SJCRH30 (cell line): ENCODE data around the gene SLC9A5. TPM values are rescaled to one million over a fixed set of nuclear protein-coding genes. Genes with fewer than 3 reads are reported as not detected.

Source experiments
- DNase-seq, 2 experiments: peaks; one replicate each; pipeline ENCODE4 v3.0.0-alpha.2; 2015 to 2020
- H3K27ac ChIP-seq: fragments of 250-450 bp; sonication (Bioruptor Pico); 2 replicates; pipeline ENCODE4 v1.5.1; 2020; ENCODE audit warnings: mild to moderate bottlenecking, moderate library complexity
- H3K27me3 ChIP-seq: fragments of 250-450 bp; sonication (Bioruptor Pico); 2 replicates; pipeline ENCODE4 v1.5.1; 2020; ENCODE audit warnings: mild to moderate bottlenecking, moderate library complexity
- H3K36me3 ChIP-seq: fragments of 250-450 bp; sonication (Bioruptor Pico); 2 replicates; pipeline ENCODE4 v1.5.1; 2020; ENCODE audit warnings: mild to moderate bottlenecking, moderate library complexity
- H3K4me1 ChIP-seq: fragments of 250-450 bp; sonication (Bioruptor Pico); 2 replicates; pipeline ENCODE4 v1.5.1; 2020; ENCODE audit warnings: mild to moderate bottlenecking, moderate library complexity
- H3K4me3 ChIP-seq: fragments of 250-450 bp; sonication (Bioruptor Pico); 2 replicates; pipeline ENCODE4 v1.5.1; 2020; ENCODE audit warnings: mild to moderate bottlenecking, moderate library complexity
- H3K9me3 ChIP-seq: fragments of 250-450 bp; sonication (Bioruptor Pico); replicated peaks from 2 replicates; pipeline ENCODE4 v1.5.1; 2020; ENCODE audit warnings: mild to moderate bottlenecking, moderate library complexity
- total RNA-seq: library from RNA; depleted of rRNA; stranded (reverse); fragments of >200 nt; shearing (Covaris generic); gene quantifications from 2 replicates; pipeline ENCODE4 v1.2.3, GENCODE V29; 2014

The SLC9A5 gene
- total RNA-seq, 1 experiment from 2014 or later = 1.4 TPM

DNA sequence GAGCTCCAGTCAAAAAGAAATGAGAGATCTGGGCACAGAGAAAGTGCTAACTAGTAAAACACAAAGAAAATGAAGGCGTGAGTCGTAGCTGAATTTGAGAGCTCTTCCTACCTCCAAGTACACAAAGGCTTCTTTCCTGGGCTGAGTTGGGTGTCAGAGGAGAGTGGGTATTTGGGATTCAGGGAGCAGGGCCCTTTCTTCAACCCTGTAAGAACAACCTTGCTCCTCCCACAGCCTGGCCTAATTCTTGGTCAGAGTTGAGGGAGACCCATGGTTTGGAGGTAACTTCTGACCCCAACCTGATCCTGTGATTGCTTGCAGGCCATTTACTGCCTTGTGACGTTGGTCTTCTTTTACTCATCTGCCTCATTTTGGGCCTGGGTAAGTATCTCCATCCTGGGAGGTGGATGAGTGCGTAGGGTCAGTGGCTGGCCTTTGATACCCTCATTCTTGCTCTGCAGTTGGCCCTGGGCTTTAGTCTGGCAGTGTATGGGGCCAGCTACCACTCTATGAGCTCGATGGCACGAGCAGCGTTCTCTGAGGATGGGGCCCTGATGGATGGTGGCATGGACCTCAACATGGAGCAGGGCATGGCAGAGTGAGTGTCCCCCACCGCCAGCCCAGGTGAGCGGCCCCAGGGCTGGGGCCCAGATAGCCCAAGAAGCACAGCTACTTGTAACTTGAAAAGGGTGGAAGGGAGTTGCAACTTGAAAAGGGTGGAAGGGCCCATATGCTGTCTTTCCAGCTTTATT is 20.6 kb upstream of the SLC9A5 start:
- Histone ChIP-seq H3K27me3 (no peaks in the 10 kb centered on the region), H3K36me3 (peaks cover 26% of the 10 kb centered on the region), H3K27ac (no peak overlapping the region), H3K4me3 (peak overlapping the region; percentile 80), H3K4me1 (peaks cover 7% of the 10 kb centered on the region), H3K9me3 (no peaks in the 10 kb centered on the region)
- DNase-seq = no peak

DNA sequence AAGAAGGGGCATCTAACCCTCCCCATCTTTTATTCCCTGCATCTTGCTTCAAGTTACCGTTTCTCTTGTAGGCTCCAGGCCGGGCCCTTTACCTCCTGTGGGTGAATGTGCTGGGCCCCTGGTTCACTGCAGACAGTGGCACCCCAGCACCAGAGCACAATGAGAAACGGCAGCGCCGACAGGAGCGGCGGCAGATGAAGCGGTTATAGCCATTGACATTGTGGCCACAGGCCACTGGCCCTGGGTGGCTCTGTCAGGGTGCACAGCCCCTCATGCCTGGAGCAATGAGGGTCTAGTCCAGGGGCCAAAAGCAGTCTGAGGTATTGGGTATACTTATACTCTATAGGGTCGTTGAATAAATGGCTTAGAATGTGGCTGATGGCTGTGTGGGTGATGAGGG is 19.9 kb upstream of the SLC9A5 start:
- Histone ChIP-seq H3K27me3 (no peaks in the 10 kb centered on the region), H3K36me3 (peaks cover 30% of the 10 kb centered on the region), H3K9me3 (no peaks in the 10 kb centered on the region), H3K4me3 (no peak overlapping the region), H3K27ac (no peak overlapping the region), H3K4me1 (peaks cover 7% of the 10 kb centered on the region)
- DNase-seq = no peak

DNA sequence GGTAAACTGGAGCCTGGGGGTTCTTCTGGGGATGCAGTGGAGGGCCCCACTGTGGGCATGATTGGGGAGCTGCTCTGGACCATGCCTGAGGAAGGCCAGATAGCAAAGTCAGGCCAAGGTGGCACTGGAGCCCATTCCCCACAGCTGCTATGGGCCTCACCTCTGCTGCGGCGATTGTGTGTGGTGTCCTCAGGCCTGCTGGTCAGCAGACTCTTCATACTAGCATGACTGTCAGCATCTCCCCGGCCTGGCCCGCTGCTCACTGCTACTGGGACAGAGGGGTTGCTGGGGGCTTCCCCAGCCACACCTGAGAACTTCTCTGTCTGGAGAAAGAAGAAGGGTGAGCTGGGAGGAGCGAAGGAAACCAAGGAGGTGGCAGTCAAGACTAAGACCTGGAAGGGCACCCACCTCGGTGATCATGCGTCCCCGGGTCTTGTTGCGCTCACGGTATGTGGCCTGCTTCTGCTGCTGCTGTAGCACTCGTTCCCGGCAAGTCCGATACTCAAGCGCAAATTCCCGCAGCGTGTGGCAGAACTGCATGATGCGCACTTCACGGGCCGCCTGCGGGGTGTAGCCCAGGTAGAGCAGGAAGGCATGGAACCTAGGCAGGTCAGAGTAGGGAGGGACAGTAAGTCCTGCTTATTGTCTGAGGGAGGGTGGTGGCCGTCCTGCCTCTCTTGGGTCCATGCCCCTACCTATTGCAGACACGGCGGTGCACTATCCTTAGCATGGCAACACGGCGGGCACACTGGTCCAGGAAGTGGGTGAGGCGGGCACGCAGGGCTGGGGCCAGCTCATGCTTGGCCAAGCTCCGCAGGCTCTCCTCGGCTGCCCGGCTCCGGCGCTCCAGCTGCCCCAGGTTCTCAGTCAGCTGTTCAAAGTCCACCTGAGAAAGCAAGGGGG is 18.6 kb upstream of the SLC9A5 start:
- H3K27ac ChIP-seq = no peak overlapping the region
- peaks cover 7% of the 10 kb centered on the region for H3K4me1 ChIP-seq
- DNase-seq = no peak
- H3K4me3 ChIP-seq = no peak overlapping the region
- H3K27me3 ChIP-seq = no peaks in the 10 kb centered on the region
- H3K9me3 ChIP-seq = no peaks in the 10 kb centered on the region
- H3K36me3 ChIP-seq = peaks cover 30% of the 10 kb centered on the region

DNA sequence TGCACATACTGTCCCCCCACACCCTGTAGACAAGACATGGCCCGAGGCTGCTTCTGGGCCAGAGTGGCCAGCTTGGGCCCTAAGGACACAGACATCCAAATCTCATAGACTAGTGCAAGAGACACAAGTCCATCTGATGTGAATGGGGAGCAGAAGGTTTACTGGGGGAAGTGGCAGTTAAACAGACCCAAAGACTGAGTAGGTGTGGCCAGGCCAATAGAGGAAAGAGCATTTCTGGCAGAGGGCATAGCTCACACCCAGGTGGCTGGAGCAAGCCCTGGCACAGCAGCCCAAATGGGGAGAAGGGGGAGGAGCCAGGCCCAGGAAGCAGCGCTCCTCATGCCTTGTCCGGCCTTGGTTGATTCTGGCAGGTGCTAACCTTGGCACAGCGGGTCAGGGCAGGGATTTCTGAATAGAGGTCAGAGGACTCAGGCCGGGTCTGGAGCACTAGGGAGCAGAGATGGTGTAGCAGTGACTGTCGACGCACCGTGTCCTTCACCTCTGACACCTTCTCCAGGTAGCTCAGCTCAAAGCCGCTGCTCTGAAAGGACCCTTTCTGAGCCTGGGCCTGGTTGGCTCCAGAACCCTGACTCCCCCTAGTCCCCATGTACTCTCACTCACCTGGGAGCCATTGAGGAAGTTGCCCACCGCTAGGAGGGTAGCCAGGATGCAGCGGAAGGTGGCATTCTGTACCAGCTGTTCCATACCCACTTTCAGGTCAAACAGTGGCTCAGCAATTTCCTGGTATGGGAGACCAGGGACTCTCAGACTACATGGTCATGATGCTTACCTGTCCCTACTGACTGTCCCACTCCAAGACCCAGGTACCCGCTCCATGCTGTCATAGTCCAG is 17.7 kb upstream of the SLC9A5 start:
- peaks cover 7% of the 10 kb centered on the region for H3K4me1 ChIP-seq
- H3K27ac ChIP-seq = peak overlapping the region; percentile 36
- peaks cover 30% of the 10 kb centered on the region for H3K36me3 ChIP-seq
- no peaks in the 10 kb centered on the region for H3K27me3 ChIP-seq
- H3K4me3 ChIP-seq = no peak overlapping the region
- H3K9me3 ChIP-seq = no peaks in the 10 kb centered on the region
- no peak for DNase-seq

DNA sequence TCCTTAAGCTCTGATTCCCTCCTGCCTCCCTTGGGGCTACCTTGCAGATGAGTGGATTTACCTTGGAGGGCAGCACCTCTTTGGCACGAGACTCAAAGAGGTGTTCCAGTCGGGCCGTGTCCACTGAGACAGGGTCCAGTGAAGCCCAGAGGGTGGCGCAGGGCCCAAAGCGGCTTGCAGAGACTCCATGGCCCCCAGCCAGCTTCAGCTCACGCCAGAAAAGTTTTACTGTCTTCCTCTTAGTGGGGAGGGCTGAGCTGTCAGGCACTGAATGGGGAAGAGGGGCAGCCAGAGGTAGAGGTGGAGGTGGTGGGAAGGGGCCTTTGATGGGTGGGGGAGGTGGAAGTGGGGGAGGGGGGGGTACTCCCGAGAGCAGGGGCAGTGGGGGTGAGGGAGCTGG is 15.2 kb upstream of the SLC9A5 start:
- DNase-seq = no peak
- Histone ChIP-seq H3K4me3 (no peak overlapping the region), H3K4me1 (peaks cover 7% of the 10 kb centered on the region), H3K9me3 (no peaks in the 10 kb centered on the region), H3K27ac (no peak overlapping the region), H3K36me3 (peaks cover 43% of the 10 kb centered on the region), H3K27me3 (no peaks in the 10 kb centered on the region)

DNA sequence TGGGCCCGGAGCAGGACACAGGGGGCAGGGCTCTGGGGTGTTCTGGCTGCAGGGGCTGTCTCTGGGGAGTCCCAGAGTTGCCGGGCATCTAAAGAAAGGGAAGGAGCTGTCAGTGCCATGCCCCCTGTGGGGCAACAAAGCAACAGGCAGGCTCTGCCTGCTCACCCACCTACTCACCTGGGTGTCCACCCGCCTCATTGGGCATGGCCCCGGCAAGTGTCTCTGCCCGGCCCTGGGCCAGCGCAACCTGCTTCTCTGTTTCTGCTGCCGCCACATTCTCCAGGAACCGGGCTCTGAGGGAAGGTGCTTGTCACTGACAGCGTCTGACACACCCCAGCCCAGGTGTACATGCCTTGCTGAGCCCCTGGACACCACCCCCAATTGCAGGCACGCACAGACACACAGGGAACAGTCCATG is 14.6 kb upstream of the SLC9A5 start:
- no peaks in the 10 kb centered on the region for H3K9me3 ChIP-seq
- H3K4me3 ChIP-seq = no peak overlapping the region
- H3K27me3 ChIP-seq = no peaks in the 10 kb centered on the region
- H3K4me1 ChIP-seq = peaks cover 7% of the 10 kb centered on the region
- no peak overlapping the region for H3K27ac ChIP-seq
- peaks cover 37% of the 10 kb centered on the region for H3K36me3 ChIP-seq
- no peak for DNase-seq

DNA sequence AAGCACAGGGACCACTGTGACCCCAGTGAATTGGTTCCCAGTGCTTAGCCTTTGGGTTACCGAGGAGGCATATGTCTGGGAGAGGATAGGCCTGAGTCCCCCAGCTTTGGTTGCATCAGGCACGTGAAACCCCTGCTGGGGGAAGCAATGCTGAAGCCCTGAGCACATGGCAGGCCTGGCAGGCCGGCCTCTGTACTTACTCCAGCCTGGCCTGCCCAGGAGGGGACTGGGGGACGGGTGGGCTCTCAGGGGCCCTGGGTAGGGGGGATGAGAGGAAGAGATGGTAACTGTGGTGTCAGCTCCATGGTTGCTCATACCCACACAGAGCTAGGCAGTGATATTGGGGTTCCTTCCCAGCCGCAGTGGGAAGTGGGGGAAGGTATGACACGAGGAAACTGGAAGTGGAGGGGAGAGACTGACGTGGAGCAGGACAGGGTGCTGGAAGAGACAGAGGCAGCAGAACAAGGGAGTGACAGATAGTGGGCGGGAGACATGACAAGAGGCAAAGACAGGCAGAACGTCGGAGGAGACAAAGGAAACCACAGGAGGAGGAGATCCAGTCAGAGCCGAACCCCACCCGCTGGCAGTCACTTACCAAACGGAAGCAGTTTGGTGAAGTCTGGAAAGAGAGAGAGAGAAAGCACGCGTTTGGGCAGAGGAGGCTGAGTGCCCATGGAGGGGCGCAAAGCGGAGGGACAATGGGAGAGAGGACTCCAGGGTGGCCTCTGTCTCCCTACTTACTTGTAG is 12.8 kb upstream of the SLC9A5 start:
- Histone ChIP-seq H3K4me1 (peaks cover 11% of the 10 kb centered on the region), H3K36me3 (peaks cover 24% of the 10 kb centered on the region), H3K27ac (no peak overlapping the region), H3K27me3 (no peaks in the 10 kb centered on the region), H3K9me3 (no peaks in the 10 kb centered on the region), H3K4me3 (no peak overlapping the region)
- DNase-seq = no peak

DNA sequence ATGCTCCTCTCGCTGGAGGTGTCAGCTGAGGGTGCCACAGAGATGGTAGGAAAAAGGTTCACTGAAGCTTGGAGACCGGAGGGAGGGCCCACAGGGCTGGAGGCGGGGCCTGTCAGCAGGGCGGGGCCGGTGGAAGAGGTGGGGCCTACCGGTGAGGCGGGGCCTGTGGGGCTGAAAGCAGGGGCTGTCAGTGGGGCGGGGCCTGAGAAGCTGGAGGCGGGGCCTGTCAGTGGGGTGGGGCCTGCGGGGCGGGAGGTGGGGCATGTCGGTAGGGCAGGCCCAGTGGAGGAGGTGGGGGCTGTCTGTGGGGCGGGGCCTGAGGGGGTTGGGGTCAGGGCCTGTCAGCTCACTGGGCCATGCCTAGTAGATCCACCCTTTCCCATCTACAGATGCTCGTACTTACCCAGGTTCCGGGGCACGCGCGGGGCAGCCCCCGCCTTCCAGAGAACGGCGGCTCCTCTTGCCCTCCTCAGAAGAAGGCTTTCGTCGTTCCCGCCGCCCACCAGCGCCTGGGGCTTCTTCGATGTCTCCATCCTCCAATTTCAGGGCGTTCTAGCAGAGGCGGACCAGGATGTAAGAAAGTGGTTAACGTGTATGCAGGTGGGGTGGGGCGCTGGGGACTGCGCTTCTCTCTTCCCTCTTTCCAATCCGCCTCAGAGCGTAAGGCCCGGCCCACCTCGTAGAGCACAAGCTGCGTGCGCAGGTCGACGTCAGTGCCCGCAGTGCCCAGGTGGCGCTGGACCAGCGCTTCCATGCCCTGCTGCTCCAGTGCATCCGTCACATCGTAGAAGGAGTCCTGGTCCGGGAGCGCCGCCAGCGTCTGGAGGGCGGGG is 12.0 kb upstream of the SLC9A5 start:
- Histone ChIP-seq H3K27ac (no peak overlapping the region), H3K36me3 (peaks cover 20% of the 10 kb centered on the region), H3K4me1 (peaks cover 14% of the 10 kb centered on the region), H3K9me3 (no peaks in the 10 kb centered on the region), H3K4me3 (no peak overlapping the region), H3K27me3 (no peaks in the 10 kb centered on the region)
- DNase-seq = peak; percentile 80 to 88

DNA sequence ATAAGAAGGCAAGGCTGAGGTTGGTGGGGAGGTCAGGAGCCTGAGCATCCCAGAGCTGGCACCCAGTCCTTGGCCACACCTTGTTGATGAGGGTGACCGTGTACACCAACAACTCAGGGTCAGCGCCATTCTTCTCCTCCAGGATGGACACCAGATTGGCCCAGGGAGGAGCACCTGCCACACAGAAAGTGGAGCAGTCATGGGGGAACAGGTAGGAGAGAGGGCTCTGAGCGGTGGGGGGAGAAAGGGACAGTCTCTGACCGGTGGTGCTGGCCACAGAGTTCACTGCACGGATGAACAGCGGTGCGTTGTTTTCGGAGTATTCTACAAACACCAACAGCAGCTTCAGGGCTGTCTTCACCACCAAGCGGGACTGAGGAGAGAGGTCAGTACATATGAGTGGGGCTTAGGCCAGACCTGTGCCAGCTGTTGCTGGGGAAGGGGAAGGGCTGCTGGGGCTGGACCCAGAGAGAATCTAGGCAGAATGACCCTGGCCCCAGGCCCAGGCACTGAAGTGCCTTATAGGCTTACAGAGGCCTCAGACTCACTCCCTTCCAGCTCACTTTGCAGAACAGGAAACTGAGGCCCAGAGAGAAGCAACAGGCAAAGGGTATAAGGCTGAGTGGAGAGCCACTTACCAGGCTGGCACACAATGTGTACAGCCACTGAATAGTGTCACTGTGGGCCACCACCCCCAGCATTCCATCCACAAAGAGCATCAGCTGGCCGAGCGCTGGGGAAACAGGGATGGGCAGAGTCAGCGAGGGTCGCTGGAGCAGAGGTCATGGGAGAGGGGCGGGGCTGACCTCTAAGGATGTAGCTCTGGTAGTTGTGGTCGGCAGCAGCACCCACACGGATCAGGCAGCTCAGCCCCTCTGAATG is 11.1 kb upstream of the SLC9A5 start:
- H3K36me3 ChIP-seq = peaks cover 20% of the 10 kb centered on the region
- peaks cover 11% of the 10 kb centered on the region for H3K4me1 ChIP-seq
- no peak for DNase-seq
- H3K4me3 ChIP-seq = no peak overlapping the region
- no peaks in the 10 kb centered on the region for H3K27me3 ChIP-seq
- no peak overlapping the region for H3K27ac ChIP-seq
- H3K9me3 ChIP-seq = no peaks in the 10 kb centered on the region

DNA sequence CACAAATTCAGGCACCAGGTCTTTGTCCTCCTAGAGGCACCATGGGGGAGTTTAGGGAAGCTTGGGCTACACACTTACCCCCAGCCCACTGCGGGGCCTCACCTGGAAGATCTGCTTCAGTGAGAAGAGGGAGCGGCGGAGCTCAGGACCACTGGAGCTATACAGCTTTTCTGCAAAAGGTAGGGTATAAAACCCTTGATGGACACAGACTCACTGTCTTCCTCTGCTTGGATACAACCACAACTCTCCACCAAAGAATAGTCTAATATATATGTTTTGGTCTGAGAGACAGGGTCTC is 10.6 kb upstream of the SLC9A5 start:
- Histone ChIP-seq H3K27ac (no peak overlapping the region), H3K4me1 (peaks cover 11% of the 10 kb centered on the region), H3K27me3 (no peaks in the 10 kb centered on the region), H3K36me3 (peaks cover 18% of the 10 kb centered on the region), H3K4me3 (no peak overlapping the region), H3K9me3 (no peaks in the 10 kb centered on the region)
- DNase-seq = no peak

DNA sequence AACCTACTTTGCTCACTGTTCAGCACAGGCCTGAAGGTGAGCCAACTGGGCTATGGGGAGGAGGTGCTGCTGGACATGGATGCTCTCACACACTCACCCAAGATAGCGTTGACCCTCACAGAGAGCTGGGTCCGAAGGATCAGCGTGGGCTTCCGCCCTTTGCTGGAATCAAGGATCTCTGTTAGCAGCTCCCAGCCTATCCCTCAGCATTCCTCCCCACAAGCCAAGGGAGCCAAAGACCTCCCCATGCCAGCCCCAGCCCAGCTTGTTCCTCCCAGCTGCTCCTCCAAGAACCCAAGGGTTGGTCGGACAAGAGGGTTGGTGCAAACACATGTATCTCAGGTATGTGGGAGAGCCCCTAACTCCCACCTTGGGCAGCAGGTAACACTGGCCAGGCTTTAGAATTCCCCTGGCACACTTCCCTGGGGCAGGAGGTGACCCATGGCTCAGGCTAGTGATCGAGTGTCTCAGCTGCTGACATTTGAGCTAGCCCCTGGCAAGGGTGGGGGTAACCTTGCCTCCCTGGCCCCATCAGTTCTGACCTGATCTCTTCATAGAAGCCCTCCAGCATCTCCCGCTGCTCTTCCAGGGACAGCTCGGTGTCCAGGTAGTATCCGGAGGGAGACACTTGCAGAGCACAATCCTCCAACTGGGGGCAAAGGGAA is 9.8 kb upstream of the SLC9A5 start:
- peaks cover 13% of the 10 kb centered on the region for H3K4me1 ChIP-seq
- no peak for DNase-seq
- H3K36me3 ChIP-seq = peaks cover 14% of the 10 kb centered on the region
- no peak overlapping the region for H3K4me3 ChIP-seq
- no peaks in the 10 kb centered on the region for H3K27me3 ChIP-seq
- H3K9me3 ChIP-seq = no peaks in the 10 kb centered on the region
- no peak overlapping the region for H3K27ac ChIP-seq

DNA sequence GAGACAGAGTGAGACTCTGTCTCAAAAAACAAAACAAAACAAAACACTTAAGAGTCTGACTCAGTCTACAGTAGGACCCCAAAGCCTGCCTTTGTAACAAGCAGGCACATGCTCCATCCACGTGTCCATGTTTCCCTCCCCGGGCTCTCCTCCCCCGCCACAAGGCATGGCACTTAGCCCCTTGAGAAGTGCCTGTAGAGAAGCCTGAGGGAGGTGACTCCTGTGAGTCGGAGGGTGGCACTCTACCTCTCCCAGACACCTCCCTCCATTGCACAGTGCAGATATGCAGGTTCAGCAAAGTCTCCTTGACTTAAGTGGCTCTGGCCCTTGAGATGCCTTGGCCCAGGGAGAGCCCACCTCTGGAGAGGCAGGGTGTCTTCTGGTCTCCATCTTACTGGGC is 8.3 kb upstream of the SLC9A5 start:
- Histone ChIP-seq H3K4me3 (no peak overlapping the region), H3K4me1 (peaks cover 29% of the 10 kb centered on the region), H3K27me3 (no peaks in the 10 kb centered on the region), H3K9me3 (no peaks in the 10 kb centered on the region), H3K27ac (no peak overlapping the region), H3K36me3 (peaks cover 14% of the 10 kb centered on the region)
- no peak for DNase-seq
